ENCODE data around the gene PLVAP. TPM values are rescaled to one million over a fixed set of nuclear protein-coding genes. Genes with fewer than 3 reads are reported as not detected.

PLVAP gene
- total RNA-seq, 2 experiments from 2014 or later = not detected

- no peaks in the 10 kb centered on the region for H3K9me3 Mint-ChIP-seq
- H3K27me3 Mint-ChIP-seq = peaks cover 13% of the 10 kb centered on the region
- no peak overlapping the region for H3K4me3 Mint-ChIP-seq
- H3K36me3 Mint-ChIP-seq (ENCODE audit: low read depth) = peaks cover 13% of the 10 kb centered on the region
- peaks cover 15% of the 10 kb centered on the region for H3K4me1 Mint-ChIP-seq
- no peak for DNase-seq
- ChIA-PET POLR2A (no interaction called here), CTCF (interaction anchor here (1.5 to 2.7 kb wide), 3 partner anchors 8 to 33 kb away, joined by 3 to 7 read pairs (median 7); partner anchors contain the start of gene DDA1)
- no peak overlapping the region for H3K27ac Mint-ChIP-seq
Observed at GRCh38 chr19:17325881-17326594, 51.1 kb downstream of the PLVAP start.

DNA sequence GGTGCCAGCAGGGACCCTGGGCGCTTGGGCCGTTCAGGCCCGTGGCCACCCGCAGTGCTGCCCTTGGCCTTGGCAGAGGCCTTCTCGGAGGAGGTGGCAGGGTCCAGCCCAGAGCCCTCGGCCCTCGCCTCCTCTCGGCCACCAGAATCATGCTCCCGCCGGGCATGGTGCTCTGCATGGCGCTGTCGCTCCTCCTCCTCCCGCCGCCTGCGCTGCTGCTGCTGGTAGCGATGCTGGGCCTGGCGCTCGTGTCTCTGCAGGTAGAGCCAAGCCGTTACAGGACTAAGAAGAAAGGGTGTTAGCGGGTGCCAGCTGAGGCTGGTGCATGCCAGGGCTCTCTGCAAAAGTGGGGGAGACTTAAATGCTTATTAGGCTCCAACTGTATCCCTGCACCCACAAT lies 52.0 kb downstream of the PLVAP start:
- no peak for DNase-seq
- peaks cover 12% of the 10 kb centered on the region for H3K36me3 Mint-ChIP-seq (ENCODE audit: low read depth)
- H3K27me3 Mint-ChIP-seq = peaks cover 7% of the 10 kb centered on the region
- ChIA-PET CTCF (interaction anchor here (1.4 to 1.6 kb wide), 2 partner anchors 8 to 20 kb away, joined by 3 to 5 read pairs; partner anchors contain the start of gene MRPL34), POLR2A (no interaction called here)
- no peaks in the 10 kb centered on the region for H3K9me3 Mint-ChIP-seq
- peaks cover 12% of the 10 kb centered on the region for H3K4me1 Mint-ChIP-seq
- H3K27ac Mint-ChIP-seq = no peak overlapping the region
- no peak overlapping the region for H3K4me3 Mint-ChIP-seq

- peaks cover 2% of the 10 kb centered on the region for H3K27me3 Mint-ChIP-seq
- no peaks in the 10 kb centered on the region for H3K9me3 Mint-ChIP-seq
- no peak for DNase-seq
- H3K4me1 Mint-ChIP-seq = peaks cover 8% of the 10 kb centered on the region
- H3K4me3 Mint-ChIP-seq = no peak overlapping the region
- H3K27ac Mint-ChIP-seq = no peak overlapping the region
- peaks cover 14% of the 10 kb centered on the region for H3K36me3 Mint-ChIP-seq (ENCODE audit: low read depth)
- ChIA-PET CTCF (interaction anchor here (0.7 to 1.6 kb wide), 3 partner anchors 8 to 19 kb away, joined by 3 to 5 read pairs (median 3); partner anchors contain the start of gene MRPL34), POLR2A (no interaction called here)
Observed at GRCh38 chr19:17324357-17325114, 52.6 kb downstream of the PLVAP start.

DNA sequence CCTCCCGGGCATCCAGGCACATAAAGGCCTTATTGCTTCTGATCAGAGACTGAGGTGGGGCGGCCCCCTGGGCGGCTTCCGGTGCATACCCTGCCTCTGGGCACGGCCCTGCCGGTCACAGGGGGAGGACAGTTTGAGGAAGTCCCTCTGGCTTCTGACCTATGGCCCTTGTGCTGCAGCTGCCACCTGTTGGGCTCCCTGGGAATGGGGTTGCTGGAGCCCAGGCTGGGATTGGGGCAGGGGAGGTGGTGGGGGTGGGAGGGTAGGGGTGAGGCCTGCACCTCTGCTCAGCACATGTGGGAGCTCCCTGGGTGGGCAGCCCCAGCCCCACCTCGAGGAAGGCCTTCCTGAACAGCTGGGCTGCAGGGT lies 53.2 kb downstream of the PLVAP start:
- peaks cover 6% of the 10 kb centered on the region for H3K4me1 Mint-ChIP-seq
- no peak overlapping the region for H3K27ac Mint-ChIP-seq
- DNase-seq = no peak
- H3K36me3 Mint-ChIP-seq (ENCODE audit: low read depth) = peaks cover 14% of the 10 kb centered on the region
- H3K27me3 Mint-ChIP-seq = no peaks in the 10 kb centered on the region
- no peak overlapping the region for H3K4me3 Mint-ChIP-seq
- H3K9me3 Mint-ChIP-seq = no peaks in the 10 kb centered on the region
- POLR2A ChIA-PET = no interaction called here
- CTCF ChIA-PET = interaction anchor here (0.7 to 1.6 kb wide), 3 partner anchors 9 to 19 kb away, joined by 3 to 5 read pairs (median 3); partner anchors contain the start of gene MRPL34

DNA sequence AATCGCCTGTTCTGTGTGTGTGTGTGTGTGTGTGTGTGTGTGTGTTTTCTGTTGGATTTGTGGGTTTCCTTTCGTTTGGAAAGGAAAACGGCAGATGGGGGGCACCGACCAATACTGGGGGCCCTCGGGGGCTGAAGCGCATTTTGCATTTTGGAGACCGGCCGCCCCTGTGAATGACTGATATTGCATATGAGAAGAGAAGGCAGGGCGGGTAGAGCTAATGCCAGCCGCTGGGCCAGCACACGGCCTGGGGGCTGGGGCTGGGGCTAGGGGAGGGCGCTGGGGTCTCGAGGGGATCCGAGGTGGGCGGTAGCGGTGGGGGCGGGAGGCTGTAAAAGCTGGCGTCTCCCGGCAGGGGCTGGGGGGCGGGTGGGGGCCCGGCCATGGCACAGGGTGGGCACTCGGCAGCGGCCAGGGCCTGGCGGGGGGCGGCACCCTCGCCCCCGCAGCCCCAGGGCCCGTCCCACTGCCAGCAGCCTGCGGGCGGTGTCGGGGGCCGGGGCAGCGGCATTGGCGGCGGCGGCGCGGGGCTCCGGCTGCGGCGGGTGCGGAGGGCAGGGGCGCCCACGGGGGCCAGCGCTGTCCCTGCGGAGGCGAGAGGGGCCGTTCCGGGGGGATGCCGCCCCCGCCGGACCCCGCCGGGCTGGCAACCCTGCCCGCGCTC lies 53.7 kb downstream of the PLVAP start:
- POLR2A ChIA-PET = no interaction called here
- Mint-ChIP-seq H3K4me3 (no peak overlapping the region), H3K27me3 (no peaks in the 10 kb centered on the region), H3K4me1 (peaks cover 6% of the 10 kb centered on the region), H3K9me3 (no peaks in the 10 kb centered on the region), H3K36me3 (ENCODE audit: low read depth) (peaks cover 14% of the 10 kb centered on the region), H3K27ac (no peak overlapping the region)
- DNase-seq = no peak
- CTCF ChIA-PET = interaction anchor here (0.7 to 1.6 kb wide), 3 partner anchors 8 to 18 kb away, joined by 3 to 5 read pairs (median 3); partner anchors contain the start of gene MRPL34

GRCh38 chr19:17322854-17323253 lies 54.3 kb downstream of the PLVAP start:
- DNase-seq = no peak
- CTCF ChIA-PET = no interaction called here
- Mint-ChIP-seq H3K4me1 (peaks cover 6% of the 10 kb centered on the region), H3K27ac (no peak overlapping the region), H3K36me3 (ENCODE audit: low read depth) (peaks cover 14% of the 10 kb centered on the region), H3K27me3 (no peaks in the 10 kb centered on the region), H3K4me3 (no peak overlapping the region), H3K9me3 (no peaks in the 10 kb centered on the region)
- POLR2A ChIA-PET = no interaction called here

GRCh38 chr19:17321655-17322489 lies 55.3 kb downstream of the PLVAP start:
- H3K27me3 Mint-ChIP-seq = no peaks in the 10 kb centered on the region
- H3K9me3 Mint-ChIP-seq = no peaks in the 10 kb centered on the region
- no peak for DNase-seq
- ChIA-PET CTCF (interaction anchor here (1.4 to 1.9 kb wide), 2 partner anchors 11 to 17 kb away, joined by 4 to 6 read pairs; partner anchors contain the start of gene MRPL34), POLR2A (no interaction called here)
- H3K4me1 Mint-ChIP-seq = peaks cover 11% of the 10 kb centered on the region
- H3K4me3 Mint-ChIP-seq = no peak overlapping the region
- H3K27ac Mint-ChIP-seq = no peak overlapping the region
- H3K36me3 Mint-ChIP-seq (ENCODE audit: low read depth) = peaks cover 14% of the 10 kb centered on the region

- no peak for DNase-seq
- Mint-ChIP-seq H3K9me3 (no peaks in the 10 kb centered on the region), H3K4me3 (no peak overlapping the region), H3K36me3 (ENCODE audit: low read depth) (peaks cover 21% of the 10 kb centered on the region), H3K27ac (no peak overlapping the region), H3K4me1 (peaks cover 16% of the 10 kb centered on the region), H3K27me3 (no peaks in the 10 kb centered on the region)
- ChIA-PET CTCF (interaction anchor here (1.1 to 1.9 kb wide), 2 partner anchors 11 to 15 kb away, joined by 3 to 6 read pairs; partner anchors contain the start of gene MRPL34), POLR2A (no interaction called here)
Observed at GRCh38 chr19:17320435-17320834, 56.7 kb downstream of the PLVAP start.

DNA sequence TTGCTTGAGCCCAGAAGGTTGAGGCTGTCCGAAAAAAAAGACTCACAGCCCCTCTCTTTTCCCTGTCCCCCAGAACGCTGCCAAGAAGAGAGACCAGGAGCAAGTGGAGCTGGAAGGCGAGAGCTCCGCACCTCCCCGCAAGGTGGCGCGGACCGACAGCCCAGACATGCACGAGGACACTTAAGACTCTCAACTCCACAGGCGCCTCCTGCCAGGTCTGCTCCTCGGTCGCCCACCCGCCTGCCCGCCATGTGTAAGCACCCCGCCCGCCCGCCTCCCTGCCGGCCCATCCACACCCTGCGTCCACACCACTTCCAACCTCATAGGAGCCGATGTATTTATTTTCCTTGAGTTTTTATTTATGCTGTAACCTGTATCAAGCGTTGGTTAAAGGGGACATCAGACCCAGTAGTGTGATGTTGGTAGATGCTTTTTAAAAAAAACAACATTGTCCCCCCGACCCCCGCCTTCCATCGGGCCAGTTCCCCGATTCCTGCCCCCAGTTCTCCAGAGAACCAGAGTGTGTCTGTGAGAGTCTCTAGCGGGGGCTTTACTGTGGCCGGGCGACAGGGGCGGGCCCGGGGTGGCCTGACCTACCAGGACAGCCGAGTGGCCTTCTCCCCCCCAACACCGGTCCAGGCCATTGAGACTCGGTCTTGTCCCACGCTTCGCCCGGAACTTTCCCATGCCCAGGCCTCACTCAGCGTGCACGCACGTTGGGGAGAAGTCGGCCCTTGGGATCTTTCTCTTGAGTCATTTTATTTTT lies 57.5 kb downstream of the PLVAP start:
- peaks cover 22% of the 10 kb centered on the region for H3K36me3 Mint-ChIP-seq (ENCODE audit: low read depth)
- no peaks in the 10 kb centered on the region for H3K27me3 Mint-ChIP-seq
- ChIA-PET POLR2A (no interaction called here), CTCF (interaction anchor here (0.6 to 1.1 kb wide), 2 partner anchors 11 to 80 kb away, joined by 3 read pairs; no protein-coding TSS in a partner anchor)
- DNase-seq = no peak
- H3K4me3 Mint-ChIP-seq = no peak overlapping the region
- no peaks in the 10 kb centered on the region for H3K9me3 Mint-ChIP-seq
- H3K27ac Mint-ChIP-seq = no peak overlapping the region
- H3K4me1 Mint-ChIP-seq = peaks cover 16% of the 10 kb centered on the region

DNA sequence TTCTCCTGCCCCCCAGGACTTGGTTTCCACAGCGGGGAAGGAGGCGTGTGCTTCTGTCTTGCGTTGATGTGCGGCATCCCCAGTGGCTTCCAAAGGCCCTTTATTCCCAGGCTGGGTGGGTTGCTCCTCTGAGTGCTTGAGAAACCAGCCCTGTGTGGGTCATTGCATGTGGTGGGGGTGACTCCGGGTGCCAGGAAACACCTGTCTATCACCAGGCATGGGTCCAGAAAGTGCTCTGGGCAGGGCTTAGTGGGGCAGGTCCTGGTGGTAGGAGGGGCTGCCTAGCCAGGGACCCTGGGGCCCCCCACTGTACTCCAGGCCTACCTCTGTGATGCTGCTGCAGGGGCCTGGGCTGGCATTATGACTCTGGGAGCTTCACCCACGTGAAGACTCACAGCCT lies 58.2 kb downstream of the PLVAP start:
- H3K4me1 Mint-ChIP-seq = peaks cover 16% of the 10 kb centered on the region
- ChIA-PET POLR2A (no interaction called here), CTCF (interaction anchor here (1.1 kb wide), 1 partner anchor 12 kb away, joined by 3 read pairs; no protein-coding TSS in a partner anchor)
- no peak for DNase-seq
- H3K27me3 Mint-ChIP-seq = no peaks in the 10 kb centered on the region
- no peak overlapping the region for H3K4me3 Mint-ChIP-seq
- H3K9me3 Mint-ChIP-seq = no peaks in the 10 kb centered on the region
- H3K36me3 Mint-ChIP-seq (ENCODE audit: low read depth) = peaks cover 25% of the 10 kb centered on the region
- no peak overlapping the region for H3K27ac Mint-ChIP-seq

GRCh38 chr19:17314007-17314593 lies 63.0 kb downstream of the PLVAP start:
- Mint-ChIP-seq H3K4me1 (peaks cover 33% of the 10 kb centered on the region), H3K36me3 (ENCODE audit: low read depth) (peaks cover 15% of the 10 kb centered on the region), H3K9me3 (no peaks in the 10 kb centered on the region), H3K27ac (no peak overlapping the region), H3K4me3 (no peak overlapping the region), H3K27me3 (no peaks in the 10 kb centered on the region)
- no peak for DNase-seq
- ChIA-PET CTCF (interaction anchor here (1.1 to 1.2 kb wide), 2 partner anchors 13 to 18 kb away, joined by 3 read pairs; no protein-coding TSS in a partner anchor), POLR2A (no interaction called here)

Data from activated CD4-positive, alpha-beta T cell treated with anti-CD3 and anti-CD28 coated beads, Interleukin-2, amount 10 ng/mL, durations not matched to agents 7 days and 5 days (primary cell).